ENCODE data around the gene PRPS2. TPM values are rescaled to one million over a fixed set of nuclear protein-coding genes. Genes with fewer than 3 reads are reported as not detected.

PRPS2 gene
- total RNA-seq, 1 experiment from 2014 or later, result 73.9 TPM

GRCh38 chrX:12770440-12770839 lies 20.8 kb upstream of the PRPS2 start:
- CTCF ChIA-PET, result no interaction called here
- Histone ChIP-seq H3K9ac (ENCODE audit: low read length) (no peak overlapping the region), H3K4me2 (ENCODE audit: low read length) (peak overlapping the region; percentile 74; the same call in 1 of the 2 replicates), H3K4me1 (ENCODE audit: insufficient read depth, low read length) (no peaks in the 10 kb centered on the region), H2AFZ (ENCODE audit: low read length) (peak overlapping the region; percentile 67; the same call in 1 of the 2 replicates), H3K27me3 (ENCODE audit: low read length) (0 out of 2 replicates have a peak, but pooled peaks cover 6% of the 10 kb centered on the region), H3F3A (ENCODE audit: low read length, unreplicated experiment) (no peaks in the 10 kb centered on the region), H3K27ac (ENCODE audit: low read length) (no peak overlapping the region), H3K9me3 (ENCODE audit: low read length) (no peaks in the 10 kb centered on the region), H4K20me1 (ENCODE audit: low read length) (no peaks in the 10 kb centered on the region), H3K36me3 (ENCODE audit: low read depth, low read length) (no peaks in the 10 kb centered on the region), H3K79me2 (ENCODE audit: low read length) (no peaks in the 10 kb centered on the region), H3K9me2 (replicated peaks; ENCODE audit: low read length) (no peaks in the 10 kb centered on the region), H3K4me3 (ENCODE audit: low read length) (peak overlapping the region; percentile 59; the same call in 1 of the 2 replicates)
- DNase-seq (peak; percentile 68), ATAC-seq (peak; percentile 49; the same call in 1 of the 2 replicates)
- no TSS peak for BruUV-seq (replicated peaks)
- TF ChIP-seq CTCF (conservative IDR thresholded peaks at IDR 0.05; ENCODE audit: low read depth, low read length) (peak; percentile 69), EZH2 (IDR thresholded peaks at IDR 0.05; ENCODE audit: low read length, unreplicated experiment) (no peak)
- POLR2A ChIA-PET (ENCODE audit: unreplicated experiment), result no interaction called here
- intact Hi-C loops (cut with micrococcal nuclease), result loop anchor here (1.0 kb wide), 1 partner anchor 61 kb away; no protein-coding TSS in a partner anchor

DNA sequence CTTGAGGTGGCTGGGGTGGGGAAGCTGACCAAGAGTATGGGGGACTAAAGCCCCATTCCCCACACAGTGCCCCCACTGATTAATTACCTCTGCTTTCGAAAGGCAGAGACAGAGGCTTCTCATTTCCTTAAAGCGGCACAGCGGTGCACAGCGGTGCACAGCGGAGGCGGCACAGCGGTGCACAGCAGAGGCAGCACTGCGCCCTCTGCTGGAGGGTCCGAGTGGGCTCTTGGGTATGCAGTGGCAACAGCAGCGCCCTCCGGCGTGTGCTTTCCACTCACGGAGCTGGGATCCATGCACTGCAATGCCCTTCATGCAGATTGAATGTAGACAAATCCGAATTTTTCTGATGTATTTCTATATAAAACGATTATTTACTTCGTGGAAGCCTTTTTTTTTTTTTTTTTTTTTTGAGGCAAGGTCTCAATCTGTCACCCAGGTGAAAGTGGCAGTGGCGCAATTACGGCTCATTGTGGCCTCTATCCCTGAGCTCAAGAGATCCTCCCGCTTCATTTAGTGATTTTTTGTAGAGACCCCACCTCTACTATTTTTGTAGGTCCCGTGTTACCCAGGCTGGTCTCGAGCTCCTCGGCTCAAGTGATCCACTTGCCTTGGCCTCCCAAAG lies 19.7 kb upstream of the PRPS2 start:
- peak overlapping the region; percentile 74 for H3K4me2 ChIP-seq (ENCODE audit: low read length)
- H3K9ac ChIP-seq (ENCODE audit: low read length), result no peak overlapping the region
- intact Hi-C loops (cut with micrococcal nuclease), result no loop called here
- peak overlapping the region; percentile 59; the same call in 1 of the 2 replicates for H3K4me3 ChIP-seq (ENCODE audit: low read length)
- H3K9me3 ChIP-seq (ENCODE audit: low read length), result no peaks in the 10 kb centered on the region
- no peak for TF ChIP-seq EZH2 (IDR thresholded peaks at IDR 0.05; ENCODE audit: low read length, unreplicated experiment)
- TF ChIP-seq CTCF (conservative IDR thresholded peaks at IDR 0.05; ENCODE audit: low read depth, low read length), result peak; percentile 95
- TF ChIP-seq EZH2phosphoT487 (IDR thresholded peaks at IDR 0.05; ENCODE audit: borderline replicate concordance, low read length), result no peak
- ATAC-seq (peak; percentile 99), DNase-seq (peak; percentile 78)
- H4K20me1 ChIP-seq (ENCODE audit: low read length), result no peaks in the 10 kb centered on the region
- 0 out of 2 replicates have a peak, but pooled peaks cover 6% of the 10 kb centered on the region for H3K27me3 ChIP-seq (ENCODE audit: low read length)
- no peaks in the 10 kb centered on the region for H3K36me3 ChIP-seq (ENCODE audit: low read depth, low read length)
- peak overlapping the region; percentile 67 for H2AFZ ChIP-seq (ENCODE audit: low read length)
- BruUV-seq (replicated peaks), result no TSS peak
- H3K27ac ChIP-seq (ENCODE audit: low read length), result no peak overlapping the region
- H3F3A ChIP-seq (ENCODE audit: low read length, unreplicated experiment), result no peaks in the 10 kb centered on the region
- H3K4me1 ChIP-seq (ENCODE audit: insufficient read depth, low read length), result no peaks in the 10 kb centered on the region
- no peaks in the 10 kb centered on the region for H3K9me2 ChIP-seq (replicated peaks; ENCODE audit: low read length)
- POLR2A ChIA-PET (ENCODE audit: unreplicated experiment), result no interaction called here
- H3K79me2 ChIP-seq (ENCODE audit: low read length), result no peaks in the 10 kb centered on the region
- CTCF ChIA-PET, result interaction anchor here (0.6 to 1.3 kb wide), 9 partner anchors 8 to 1015 kb away, joined by 3 to 12 read pairs (median 9); no protein-coding TSS in a partner anchor

- no peaks in the 10 kb centered on the region for H3K9me3 ChIP-seq (ENCODE audit: low read length)
- H3K4me2 ChIP-seq (ENCODE audit: low read length), result no peak overlapping the region
- no peaks in the 10 kb centered on the region for H3F3A ChIP-seq (ENCODE audit: low read length, unreplicated experiment)
- H3K27me3 ChIP-seq (ENCODE audit: low read length), result 0 out of 2 replicates have a peak, but pooled peaks cover 6% of the 10 kb centered on the region
- ATAC-seq (no peak), DNase-seq (no peak)
- H2AFZ ChIP-seq (ENCODE audit: low read length), result no peak overlapping the region
- intact Hi-C loops (cut with micrococcal nuclease), result no loop called here
- CTCF ChIA-PET, result no interaction called here
- no peak overlapping the region for H3K4me3 ChIP-seq (ENCODE audit: low read length)
- H3K79me2 ChIP-seq (ENCODE audit: low read length), result no peaks in the 10 kb centered on the region
- H3K9ac ChIP-seq (ENCODE audit: low read length), result no peak overlapping the region
- no TSS peak for BruUV-seq (replicated peaks)
- H3K27ac ChIP-seq (ENCODE audit: low read length), result no peak overlapping the region
- TF ChIP-seq EZH2 (IDR thresholded peaks at IDR 0.05; ENCODE audit: low read length, unreplicated experiment) (no peak), CTCF (conservative IDR thresholded peaks at IDR 0.05; ENCODE audit: low read depth, low read length) (no peak), EZH2phosphoT487 (IDR thresholded peaks at IDR 0.05; ENCODE audit: borderline replicate concordance, low read length) (no peak)
- H4K20me1 ChIP-seq (ENCODE audit: low read length), result no peaks in the 10 kb centered on the region
- no peaks in the 10 kb centered on the region for H3K36me3 ChIP-seq (ENCODE audit: low read depth, low read length)
- H3K4me1 ChIP-seq (ENCODE audit: insufficient read depth, low read length), result no peaks in the 10 kb centered on the region
- H3K9me2 ChIP-seq (replicated peaks; ENCODE audit: low read length), result no peaks in the 10 kb centered on the region
- POLR2A ChIA-PET (ENCODE audit: unreplicated experiment), result no interaction called here
Observed at GRCh38 chrX:12777670-12778069, 13.5 kb upstream of the PRPS2 start.

Data from PC-3 (cell line).